PC-3 (cell line): ENCODE measurements around the gene UBE2Q1.

Source experiments
- EZH2 ChIP-seq: fragments of 300-600 bp; sonication (generic); IDR thresholded peaks from one replicate; pipeline ENCODE4 v1.6.1; 2017; ENCODE audit warnings: antibody characterized with exemption, mild to moderate bottlenecking, low read length; ENCODE audit not compliant: unreplicated experiment
- EZH2phosphoT487 ChIP-seq: fragments of 300-600 bp; sonication (generic); IDR thresholded peaks from 2 replicates; pipeline ENCODE4 v1.6.1; 2018; ENCODE audit warnings: mild to moderate bottlenecking, antibody characterized with exemption, low read length, borderline replicate concordance
- TF ChIP-seq, protein P1 (sequence below): fragments of 300-600 bp; sonication (generic); conservative IDR thresholded peaks from 2 replicates; pipeline ENCODE4 v1.5.1; 2017; ENCODE audit warnings: antibody characterized with exemption, low read depth, mild to moderate bottlenecking, low read length

GRCh38 chr1:154502066-154502743, 56.3 kb downstream of the UBE2Q1 start, which contains the start of the genes SHE and TDRD10:
- no peak for TF ChIP-seq EZH2phosphoT487
- TF ChIP-seq EZH2 = no peak
- TF ChIP-seq, protein P1, sequence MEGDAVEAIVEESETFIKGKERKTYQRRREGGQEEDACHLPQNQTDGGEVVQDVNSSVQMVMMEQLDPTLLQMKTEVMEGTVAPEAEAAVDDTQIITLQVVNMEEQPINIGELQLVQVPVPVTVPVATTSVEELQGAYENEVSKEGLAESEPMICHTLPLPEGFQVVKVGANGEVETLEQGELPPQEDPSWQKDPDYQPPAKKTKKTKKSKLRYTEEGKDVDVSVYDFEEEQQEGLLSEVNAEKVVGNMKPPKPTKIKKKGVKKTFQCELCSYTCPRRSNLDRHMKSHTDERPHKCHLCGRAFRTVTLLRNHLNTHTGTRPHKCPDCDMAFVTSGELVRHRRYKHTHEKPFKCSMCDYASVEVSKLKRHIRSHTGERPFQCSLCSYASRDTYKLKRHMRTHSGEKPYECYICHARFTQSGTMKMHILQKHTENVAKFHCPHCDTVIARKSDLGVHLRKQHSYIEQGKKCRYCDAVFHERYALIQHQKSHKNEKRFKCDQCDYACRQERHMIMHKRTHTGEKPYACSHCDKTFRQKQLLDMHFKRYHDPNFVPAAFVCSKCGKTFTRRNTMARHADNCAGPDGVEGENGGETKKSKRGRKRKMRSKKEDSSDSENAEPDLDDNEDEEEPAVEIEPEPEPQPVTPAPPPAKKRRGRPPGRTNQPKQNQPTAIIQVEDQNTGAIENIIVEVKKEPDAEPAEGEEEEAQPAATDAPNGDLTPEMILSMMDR = no peak
